OCI-LY3 (cell line): ENCODE measurements around the gene ANKMY2.

Experiments
- H2AFZ ChIP-seq: fragments of 200-600, 300-600 bp; shearing (Covaris generic); 2 replicates; pipeline ENCODE4 v1.6.0; 2014; ENCODE audit warnings: antibody characterized with exemption, low read depth, low read length
- H3K27ac ChIP-seq: fragments of 200-600, 300-600 bp; sonication (generic); 2 replicates; pipeline ENCODE4 v1.5.1; 2014; ENCODE audit warnings: mild to moderate bottlenecking, low read length, moderate library complexity, mixed read lengths
- H3K27me3 ChIP-seq: fragments of 200-600, 300-600 bp; sonication (generic); 2 replicates; pipeline ENCODE4 v1.6.1; 2014; ENCODE audit warnings: low read depth, low read length, mixed read lengths
- H3K36me3 ChIP-seq: fragments of 200-600, 300-600 bp; sonication (generic); replicated peaks from 2 replicates; pipeline ENCODE3; 2014; ENCODE audit warnings: low read depth, low read length, mixed read lengths
- H3K4me1 ChIP-seq: fragments of 300-600, 200-600 bp; sonication (generic); 2 replicates; pipeline ENCODE4 v1.6.1; 2014; ENCODE audit warnings: low read length, mixed read lengths
- H3K4me2 ChIP-seq: fragments of 200-600, 300-600 bp; sonication (generic); 2 replicates; pipeline ENCODE4 v1.6.1; 2014; ENCODE audit warnings: low read length, mixed read lengths
- H3K4me3 ChIP-seq: fragments of 300-600, 200-600 bp; sonication (generic); 2 replicates; pipeline ENCODE4 v1.5.1; 2014; ENCODE audit warnings: antibody characterized with exemption, mild to moderate bottlenecking, low read length, moderate library complexity
- H3K79me2 ChIP-seq: fragments of 300-600, 200-600 bp; shearing (Covaris generic); 2 replicates; pipeline ENCODE4 v1.6.1; 2014; ENCODE audit warnings: mild to moderate bottlenecking, low read length, mixed read lengths
- H3K9ac ChIP-seq: fragments of 300-600, 200-600 bp; shearing (Covaris generic); 2 replicates; pipeline ENCODE4 v1.6.0; 2014; ENCODE audit warnings: mild to moderate bottlenecking, low read length, moderate library complexity
- H3K9me3 ChIP-seq: fragments of 200-600, 300-600 bp; shearing (Covaris generic); 2 replicates; pipeline ENCODE4 v1.6.1; 2014; ENCODE audit warnings: low read length, mixed read lengths; ENCODE audit not compliant: insufficient read depth
- H4K20me1 ChIP-seq: fragments of 200-600, 300-600 bp; sonication (generic); 2 replicates; pipeline ENCODE4 v1.6.1; 2016; ENCODE audit warnings: low read length, mixed read lengths; ENCODE audit not compliant: insufficient read depth
- EZH2phosphoT487 ChIP-seq: fragments of 200-600 bp; shearing (Covaris generic); IDR thresholded peaks from 2 replicates; pipeline ENCODE4 v1.6.1; 2018; ENCODE audit warnings: antibody characterized with exemption, mixed run types, low read depth
- TF ChIP-seq, protein P1 (sequence below): fragments of 200-600, 300-600 bp; sonication (generic); IDR thresholded peaks from 2 replicates; pipeline ENCODE4 v1.5.1; 2014; ENCODE audit warnings: antibody characterized with exemption, low read length, low read depth

ANKMY2 gene

DNA sequence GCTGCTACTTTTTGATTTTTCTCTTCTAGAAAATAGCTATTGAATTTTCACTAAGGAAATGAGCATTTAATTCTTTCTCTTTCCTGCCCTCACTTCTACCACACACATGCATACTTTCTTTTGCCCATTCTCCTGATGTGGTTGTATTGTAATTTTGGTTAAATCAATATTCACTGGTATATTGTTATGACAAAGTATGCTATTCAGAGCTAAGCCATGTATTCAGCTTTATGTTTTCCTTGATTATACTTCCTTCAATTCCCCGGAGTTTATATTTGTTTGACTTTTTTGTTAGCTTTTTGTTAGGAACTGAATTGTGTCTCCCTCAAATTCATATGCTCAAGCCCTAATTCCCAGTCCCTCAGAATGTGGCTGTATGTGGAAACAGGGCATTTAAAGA is 94.9 kb downstream of the ANKMY2 start:
- no peak for TF ChIP-seq EZH2phosphoT487
- TF ChIP-seq, protein P1, sequence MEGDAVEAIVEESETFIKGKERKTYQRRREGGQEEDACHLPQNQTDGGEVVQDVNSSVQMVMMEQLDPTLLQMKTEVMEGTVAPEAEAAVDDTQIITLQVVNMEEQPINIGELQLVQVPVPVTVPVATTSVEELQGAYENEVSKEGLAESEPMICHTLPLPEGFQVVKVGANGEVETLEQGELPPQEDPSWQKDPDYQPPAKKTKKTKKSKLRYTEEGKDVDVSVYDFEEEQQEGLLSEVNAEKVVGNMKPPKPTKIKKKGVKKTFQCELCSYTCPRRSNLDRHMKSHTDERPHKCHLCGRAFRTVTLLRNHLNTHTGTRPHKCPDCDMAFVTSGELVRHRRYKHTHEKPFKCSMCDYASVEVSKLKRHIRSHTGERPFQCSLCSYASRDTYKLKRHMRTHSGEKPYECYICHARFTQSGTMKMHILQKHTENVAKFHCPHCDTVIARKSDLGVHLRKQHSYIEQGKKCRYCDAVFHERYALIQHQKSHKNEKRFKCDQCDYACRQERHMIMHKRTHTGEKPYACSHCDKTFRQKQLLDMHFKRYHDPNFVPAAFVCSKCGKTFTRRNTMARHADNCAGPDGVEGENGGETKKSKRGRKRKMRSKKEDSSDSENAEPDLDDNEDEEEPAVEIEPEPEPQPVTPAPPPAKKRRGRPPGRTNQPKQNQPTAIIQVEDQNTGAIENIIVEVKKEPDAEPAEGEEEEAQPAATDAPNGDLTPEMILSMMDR: no peak
- Histone ChIP-seq H3K27ac (no peak overlapping the region), H2AFZ (no peak overlapping the region), H3K4me1 (no peaks in the 10 kb centered on the region), H3K79me2 (no peaks in the 10 kb centered on the region), H3K36me3 (no peaks in the 10 kb centered on the region), H3K9me3 (no peaks in the 10 kb centered on the region), H3K9ac (no peak overlapping the region), H3K27me3 (no peaks in the 10 kb centered on the region), H3K4me3 (no peak overlapping the region), H3K4me2 (no peak overlapping the region), H4K20me1 (no peaks in the 10 kb centered on the region)
